GM19351 (cell line): ENCODE data around the gene TEAD1.

ENCODE experiments used
- ATAC-seq: cut with Tn5 transposase; IDR thresholded peaks from one replicate; pipeline ENCODE4 v1.9.1; 2021; ENCODE audit warnings: mild to moderate bottlenecking, moderate library complexity; ENCODE audit not compliant: unreplicated experiment

The TEAD1 gene

GRCh38 chr11:12924650-12925049, 250.4 kb downstream of the TEAD1 start:
- ATAC-seq = no peak

DNA sequence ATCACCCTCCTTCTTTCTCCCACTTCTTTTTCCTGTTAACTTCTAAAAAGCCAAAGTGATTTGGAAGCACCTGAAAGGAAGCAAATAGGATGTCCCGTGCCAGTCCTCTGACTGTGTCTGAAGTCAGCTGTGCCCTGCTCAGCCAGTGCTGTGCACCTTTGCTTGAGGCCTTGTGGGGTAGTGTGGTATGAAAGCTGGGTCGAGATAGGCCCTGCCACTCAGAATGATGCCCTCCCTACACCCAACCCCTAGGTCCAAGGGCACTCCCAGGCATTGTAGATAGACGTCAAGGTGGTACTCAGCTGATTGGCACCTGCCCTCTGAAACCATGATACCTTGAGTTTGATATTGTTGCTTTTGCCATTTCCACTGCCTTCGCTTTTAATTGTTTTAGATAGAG, 251.3 kb downstream of the TEAD1 start:
- no peak for ATAC-seq

DNA sequence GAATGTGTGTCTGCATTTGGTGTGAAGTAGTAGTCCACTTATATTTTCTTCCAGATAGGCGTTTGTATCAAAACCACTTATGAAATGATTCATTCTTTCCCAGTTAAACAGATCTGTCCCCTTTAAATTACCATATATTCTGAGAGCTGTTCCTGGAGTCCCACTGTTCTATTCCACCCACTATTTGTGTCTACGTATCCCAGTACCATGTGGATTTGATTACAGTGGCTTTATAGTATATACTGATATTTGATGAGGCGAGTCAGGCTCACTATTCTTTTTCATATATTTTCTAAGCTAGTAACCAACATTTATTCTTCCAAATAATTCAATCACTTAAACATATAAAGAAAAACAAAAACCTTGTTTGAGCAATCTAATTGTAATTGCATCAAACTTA, 253.0 kb downstream of the TEAD1 start:
- no peak for ATAC-seq

DNA sequence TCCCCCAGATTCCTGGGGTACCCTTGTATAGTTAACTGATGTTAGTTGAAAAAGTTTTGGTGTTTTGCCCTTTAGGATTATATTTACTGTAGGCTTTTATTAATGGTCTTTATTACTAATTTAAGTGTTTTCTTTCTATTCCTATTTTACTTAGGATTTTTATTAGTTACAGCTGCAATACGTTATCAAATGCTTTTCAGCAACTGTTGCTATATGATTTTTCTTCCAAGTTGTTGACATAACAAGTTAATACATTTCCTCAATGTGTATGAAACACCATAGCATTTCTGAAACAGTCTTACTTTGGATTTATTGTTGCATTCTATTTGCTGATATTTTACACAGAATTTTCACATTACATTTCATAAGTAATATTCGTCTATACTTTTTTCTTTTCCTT, 253.7 kb downstream of the TEAD1 start:
- ATAC-seq = no peak

DNA sequence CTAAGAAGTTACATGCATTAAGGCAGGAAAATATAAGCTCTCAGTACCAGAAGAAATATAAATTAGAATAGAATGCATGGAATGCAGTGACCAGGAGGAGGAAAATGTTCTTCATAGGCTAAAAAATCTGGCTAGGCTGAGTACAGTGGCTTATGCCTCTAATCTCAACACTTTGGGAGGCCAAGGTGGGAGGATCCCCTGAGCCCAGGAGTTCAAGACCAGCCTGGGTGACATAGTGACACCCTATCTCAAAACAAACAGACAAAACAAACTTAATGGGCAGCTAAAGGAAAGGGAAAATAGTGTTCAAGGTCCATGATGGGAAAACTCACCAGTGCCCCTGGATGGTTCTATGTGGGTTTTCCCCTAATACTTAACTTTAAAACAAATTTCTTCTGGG, 256.6 kb downstream of the TEAD1 start:
- ATAC-seq = no peak

GRCh38 chr11:12932485-12932884, 258.3 kb downstream of the TEAD1 start:
- no peak for ATAC-seq

DNA sequence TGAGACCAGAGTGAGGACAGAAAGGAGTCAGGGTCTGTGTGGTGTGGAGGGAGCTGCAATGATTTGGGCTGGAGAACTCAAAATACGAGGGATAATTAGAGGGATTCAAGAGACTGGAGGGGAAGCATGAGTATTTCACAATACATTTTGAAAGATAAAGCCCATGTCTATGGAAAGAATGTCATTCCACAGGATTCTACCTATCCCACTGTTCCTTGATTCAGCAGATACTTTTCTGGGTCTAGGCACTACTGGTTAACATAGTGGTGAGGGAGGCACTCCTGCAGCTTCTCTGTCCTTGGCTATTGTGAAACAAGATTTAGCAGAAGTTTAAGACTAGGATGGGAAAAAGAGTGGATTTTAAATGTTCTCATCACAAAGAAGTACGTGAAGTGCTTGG, 262.0 kb downstream of the TEAD1 start:
- no peak for ATAC-seq

- ATAC-seq = no peak
These were observed 264.5 kb downstream of the TEAD1 start for GRCh38 chr11:12938590-12939247.

GRCh38 chr11:12941671-12942070, 267.4 kb downstream of the TEAD1 start:
- ATAC-seq = no peak

DNA sequence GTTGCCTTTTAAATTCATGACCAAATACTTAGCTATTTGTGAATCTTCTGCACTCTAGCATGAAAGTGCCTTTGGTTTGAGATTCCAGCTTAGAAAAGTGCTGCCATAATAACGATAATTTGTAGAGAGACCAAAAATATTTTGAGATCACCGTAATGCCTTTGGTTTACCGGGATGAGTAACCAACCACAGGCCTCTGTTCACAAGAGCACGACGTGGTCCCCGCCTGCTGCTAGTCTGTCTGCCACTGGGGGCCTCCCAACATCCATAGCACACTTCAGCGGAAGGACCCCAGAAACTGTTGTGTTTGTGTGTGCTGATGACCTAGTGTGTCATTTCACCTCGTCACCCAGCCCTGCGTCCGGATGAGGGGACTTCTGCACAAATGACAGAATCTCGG, 267.9 kb downstream of the TEAD1 start:
- no peak for ATAC-seq

GRCh38 chr11:12943311-12943710, 269.1 kb downstream of the TEAD1 start:
- no peak for ATAC-seq

DNA sequence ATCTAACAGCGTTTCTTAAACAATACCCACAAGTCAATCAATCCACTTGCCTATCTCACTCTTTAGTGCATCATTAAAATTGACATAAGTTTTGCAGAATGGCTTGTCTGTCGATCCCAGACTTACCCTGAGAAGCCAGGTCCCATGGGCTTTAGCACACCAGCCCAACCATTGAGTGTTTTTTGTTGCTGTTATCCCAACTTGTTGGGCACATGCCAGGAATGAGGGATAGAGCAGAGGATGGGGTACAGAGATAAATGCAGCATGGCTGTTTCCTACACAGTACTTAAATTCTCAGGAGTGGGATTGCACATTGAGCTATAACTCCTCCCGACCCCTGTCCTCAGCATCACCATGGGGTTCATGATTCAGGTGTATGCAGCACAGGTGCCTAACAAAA, 270.7 kb downstream of the TEAD1 start:
- no peak for ATAC-seq

GRCh38 chr11:12949453-12949852, 275.2 kb downstream of the TEAD1 start:
- ATAC-seq = no peak

GRCh38 chr11:12950670-12951069, 276.4 kb downstream of the TEAD1 start:
- ATAC-seq = no peak

GRCh38 chr11:12951376-12951775, 277.2 kb downstream of the TEAD1 start:
- ATAC-seq = no peak

- no peak for ATAC-seq
These were observed 277.9 kb downstream of the TEAD1 start for GRCh38 chr11:12952094-12952493.

- ATAC-seq = no peak
These were observed 284.8 kb downstream of the TEAD1 start for GRCh38 chr11:12958986-12959385.

GRCh38 chr11:12961615-12962014, 287.4 kb downstream of the TEAD1 start:
- ATAC-seq = no peak

- ATAC-seq = no peak
These were observed 288.1 kb downstream of the TEAD1 start for GRCh38 chr11:12962306-12962705.

GRCh38 chr11:12963051-12963450, 288.8 kb downstream of the TEAD1 start:
- ATAC-seq = no peak

DNA sequence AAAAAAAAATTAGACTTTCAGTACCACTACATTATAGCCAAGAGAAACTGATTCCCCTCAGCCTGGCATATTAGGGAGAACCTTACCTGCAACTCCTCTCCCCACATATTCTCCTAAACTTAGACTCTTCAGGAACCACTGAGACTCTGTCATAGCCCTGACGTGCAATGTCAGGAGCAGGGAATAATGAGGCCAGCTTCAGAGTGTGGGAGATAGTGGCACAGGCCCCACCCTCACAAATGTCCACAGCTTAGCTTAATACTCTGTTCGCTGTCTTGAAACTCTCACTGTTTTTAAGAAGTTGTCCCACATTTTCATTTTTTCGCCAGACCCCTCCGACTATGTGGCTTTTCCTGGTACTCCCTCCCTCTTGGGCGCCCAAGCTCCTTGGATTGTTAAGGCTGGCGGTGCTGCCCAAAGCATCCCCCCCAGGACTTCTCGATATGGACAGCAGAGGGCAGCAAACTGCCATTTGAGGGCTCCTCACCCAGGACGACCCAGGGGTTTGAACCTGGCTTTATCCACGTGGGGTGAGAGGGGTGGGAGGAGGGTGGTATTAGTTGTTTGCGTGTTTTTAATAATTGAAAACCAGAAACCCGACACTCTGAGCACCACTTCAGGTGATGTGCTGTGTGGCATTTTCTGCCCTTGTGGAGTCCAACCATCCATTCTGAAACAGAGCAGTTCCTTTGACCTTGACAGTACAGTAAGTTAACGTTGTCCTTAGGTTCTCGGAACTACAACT, 289.7 kb downstream of the TEAD1 start:
- ATAC-seq = peak; percentile 91

- ATAC-seq = no peak
These were observed 290.4 kb downstream of the TEAD1 start for GRCh38 chr11:12964650-12965049.

DNA sequence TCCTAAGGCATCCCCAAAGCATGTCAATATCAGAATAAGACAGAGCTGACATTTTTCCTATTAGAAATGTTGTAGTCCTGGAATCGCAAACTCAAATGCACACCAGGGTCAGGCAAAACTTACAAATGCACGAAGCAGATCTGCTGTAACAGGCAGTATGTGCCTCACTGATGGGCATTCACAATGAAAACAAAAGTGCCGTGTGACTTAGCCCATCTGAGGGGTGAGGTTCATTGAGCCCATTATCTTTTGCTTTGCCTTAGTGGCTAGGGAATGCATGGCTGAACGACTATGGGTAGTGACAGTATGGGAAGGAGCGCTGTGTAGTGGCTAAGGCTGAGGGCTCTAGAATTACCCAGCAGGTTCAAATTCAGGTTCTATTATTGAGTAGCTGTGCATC, 291.8 kb downstream of the TEAD1 start:
- no peak for ATAC-seq
